Posterior vena cava (tissue), 2 donors: ENCODE data around the gene SORCS2. TPM values are rescaled to one million over a fixed set of nuclear protein-coding genes. Genes with fewer than 3 reads are reported as not detected.

ENCODE experiments used
- DNase-seq: peaks from one replicate; pipeline ENCODE4 v3.0.0-alpha.2; 2020; ENCODE audit warnings: low spot score
- intact Hi-C, 2 donors: fragments of 100-400 bp; cut with DNase I; formaldehyde crosslinking; loops; one replicate each; pipeline versions ENCODE4 v1.14.1 to v1.14.2; 2022 to 2023
- total RNA-seq, 2 donors: library from RNA; stranded (reverse); fragmentation: NEBNext Ultra II Directional; extraction: Animal tissue kit (Norgen Biotek cat#: 25700); gene quantifications; one replicate each; pipeline ENCODE4 v1.2.1, GENCODE V29; 2021
- donor health status: DM: yes; HTN: yes; CAD: no.
- donor health status: DM: yes; HTN: yes; CAD: no.

Gene SORCS2
- total RNA-seq, 2 donors from 2014 or later: 5.0 to 11.9 TPM

- intact Hi-C loops: no loop called here
- DNase-seq: peak; percentile 56
Measured at GRCh38 chr4:7381890-7382633, 189.7 kb downstream of the SORCS2 start.

GRCh38 chr4:7382634-7383014 is 190.3 kb downstream of the SORCS2 start:
- peak; percentile 51 for DNase-seq
- intact Hi-C loops: no loop called here

GRCh38 chr4:7383266-7383665 is 190.9 kb downstream of the SORCS2 start:
- intact Hi-C loops: no loop called here
- no peak for DNase-seq

- intact Hi-C loops: no loop called here
- peak; percentile 58 for DNase-seq
Measured at GRCh38 chr4:7384003-7384928, 191.9 kb downstream of the SORCS2 start.

GRCh38 chr4:7384929-7385890 is 192.9 kb downstream of the SORCS2 start:
- intact Hi-C loops: no loop called here
- DNase-seq: peak; percentile 45

GRCh38 chr4:7387925-7388324 is 195.6 kb downstream of the SORCS2 start:
- no peak for DNase-seq
- intact Hi-C loops: no loop called here

GRCh38 chr4:7388627-7389026 is 196.3 kb downstream of the SORCS2 start:
- intact Hi-C loops: no loop called here
- peak; percentile 44 for DNase-seq

GRCh38 chr4:7389101-7389701 is 196.9 kb downstream of the SORCS2 start:
- intact Hi-C loops: no loop called here
- DNase-seq: peak; percentile 73

GRCh38 chr4:7389719-7390118 is 197.4 kb downstream of the SORCS2 start:
- DNase-seq: peak; percentile 44
- intact Hi-C loops: no loop called here

GRCh38 chr4:7390336-7390735 is 198.0 kb downstream of the SORCS2 start:
- no peak for DNase-seq
- intact Hi-C loops: no loop called here

GRCh38 chr4:7390906-7391636 is 198.7 kb downstream of the SORCS2 start:
- DNase-seq: peak; percentile 37
- intact Hi-C loops: no loop called here

- intact Hi-C loops: no loop called here
- DNase-seq: peak; percentile 47
Measured at GRCh38 chr4:7391637-7392437, 199.5 kb downstream of the SORCS2 start.

- peak; percentile 88 for DNase-seq
- intact Hi-C loops: no loop called here
Measured at GRCh38 chr4:7392438-7393421, 200.4 kb downstream of the SORCS2 start.

- intact Hi-C loops: no loop called here
- peak; percentile 76 for DNase-seq
Measured at GRCh38 chr4:7393601-7394575, 201.6 kb downstream of the SORCS2 start.
